ENCODE results near the gene TNS4.

TNS4 gene

GRCh38 chr17:40451420-40451819, 50.0 kb downstream of the TNS4 start:
- Histone ChIP-seq H2AFZ (ENCODE audit: low read length) (no peak overlapping the region), H3K27ac (ENCODE audit: low read length) (no peak overlapping the region), H3K9me2 (replicated peaks; ENCODE audit: insufficient read depth, low read length) (no peaks in the 10 kb centered on the region), H3K36me3 (replicated peaks; ENCODE audit: insufficient read depth, low read length) (no peaks in the 10 kb centered on the region), H3K9ac (ENCODE audit: low read length) (no peak overlapping the region), H3K79me2 (ENCODE audit: low read length) (no peaks in the 10 kb centered on the region), H3K9me3 (replicated peaks; ENCODE audit: insufficient read depth, low read length) (no peaks in the 10 kb centered on the region), H4K20me1 (ENCODE audit: insufficient read depth, low read length) (no peaks in the 10 kb centered on the region; the same call in 1 of the 2 replicates), H3K27me3 (replicated peaks; ENCODE audit: insufficient read depth, low read length) (peaks cover 93% of the 10 kb centered on the region), H3K4me2 (ENCODE audit: low read depth, low read length) (no peak overlapping the region), H3F3A (ENCODE audit: insufficient read depth, low read length) (no peaks in the 10 kb centered on the region), H3K4me3 (ENCODE audit: low read length) (no peak overlapping the region), H3K4me1 (ENCODE audit: low read length) (no peaks in the 10 kb centered on the region)
- no peak for DNase-seq
- TF ChIP-seq CTCF (IDR thresholded peaks at IDR 0.05; ENCODE audit: low read length) (no peak), EZH2 (optimal IDR thresholded peaks at IDR 0.05; ENCODE audit: low read depth, low read length) (no peak), EZH2phosphoT487 (IDR thresholded peaks at IDR 0.05; ENCODE audit: low read length) (no peak)

GRCh38 chr17:40450175-40450574, 51.2 kb downstream of the TNS4 start:
- H3F3A ChIP-seq (ENCODE audit: insufficient read depth, low read length), result peaks cover 6% of the 10 kb centered on the region

GRCh38 chr17:40448639-40449261, 52.7 kb downstream of the TNS4 start:
- no peak for DNase-seq

More at GRCh38 chr17:40450175-40450574, 51.2 kb downstream of the TNS4 start:
- Histone ChIP-seq H3K27me3 (replicated peaks; ENCODE audit: insufficient read depth, low read length) (peaks cover 88% of the 10 kb centered on the region), H3K9me3 (replicated peaks; ENCODE audit: insufficient read depth, low read length) (no peaks in the 10 kb centered on the region), H2AFZ (ENCODE audit: low read length) (no peak overlapping the region), H3K27ac (ENCODE audit: low read length) (no peak overlapping the region), H3K4me1 (ENCODE audit: low read length) (peaks cover 6% of the 10 kb centered on the region), H3K9me2 (replicated peaks; ENCODE audit: insufficient read depth, low read length) (no peaks in the 10 kb centered on the region), H3K4me2 (ENCODE audit: low read depth, low read length) (no peak overlapping the region), H3K36me3 (replicated peaks; ENCODE audit: insufficient read depth, low read length) (no peaks in the 10 kb centered on the region), H3K79me2 (ENCODE audit: low read length) (no peaks in the 10 kb centered on the region), H4K20me1 (ENCODE audit: insufficient read depth, low read length) (peaks cover 2% of the 10 kb centered on the region; the same call in 1 of the 2 replicates), H3K4me3 (ENCODE audit: low read length) (no peak overlapping the region), H3K9ac (ENCODE audit: low read length) (no peak overlapping the region)
- TF ChIP-seq EZH2phosphoT487 (IDR thresholded peaks at IDR 0.05; ENCODE audit: low read length) (no peak), EZH2 (optimal IDR thresholded peaks at IDR 0.05; ENCODE audit: low read depth, low read length) (no peak), CTCF (IDR thresholded peaks at IDR 0.05; ENCODE audit: low read length) (peak; percentile 72)
- peak; percentile 56 for DNase-seq

More at GRCh38 chr17:40448639-40449261, 52.7 kb downstream of the TNS4 start:
- no peak overlapping the region for H3K4me2 ChIP-seq (ENCODE audit: low read depth, low read length)
- no peak overlapping the region for H3K4me3 ChIP-seq (ENCODE audit: low read length)
- H3K9me3 ChIP-seq (replicated peaks; ENCODE audit: insufficient read depth, low read length), result no peaks in the 10 kb centered on the region
- no peaks in the 10 kb centered on the region for H3K9me2 ChIP-seq (replicated peaks; ENCODE audit: insufficient read depth, low read length)
- H3K27me3 ChIP-seq (replicated peaks; ENCODE audit: insufficient read depth, low read length), result peaks cover 78% of the 10 kb centered on the region
- H2AFZ ChIP-seq (ENCODE audit: low read length), result no peak overlapping the region
- no peak overlapping the region for H3K27ac ChIP-seq (ENCODE audit: low read length)
- H3F3A ChIP-seq (ENCODE audit: insufficient read depth, low read length), result peaks cover 20% of the 10 kb centered on the region
- H3K4me1 ChIP-seq (ENCODE audit: low read length), result peaks cover 17% of the 10 kb centered on the region
- H3K79me2 ChIP-seq (ENCODE audit: low read length), result no peaks in the 10 kb centered on the region
- H4K20me1 ChIP-seq (ENCODE audit: insufficient read depth, low read length), result peaks cover 3% of the 10 kb centered on the region; the same call in 1 of the 2 replicates
- TF ChIP-seq EZH2 (optimal IDR thresholded peaks at IDR 0.05; ENCODE audit: low read depth, low read length) (no peak), CTCF (IDR thresholded peaks at IDR 0.05; ENCODE audit: low read length) (no peak), EZH2phosphoT487 (IDR thresholded peaks at IDR 0.05; ENCODE audit: low read length) (no peak)
- no peaks in the 10 kb centered on the region for H3K36me3 ChIP-seq (replicated peaks; ENCODE audit: insufficient read depth, low read length)
- no peak overlapping the region for H3K9ac ChIP-seq (ENCODE audit: low read length)
